Breast epithelium (tissue), 3 donors: ENCODE data around the gene PLA2G10.

ENCODE experiments used
- CTCF ChIP-seq, 3 donors: fragments of 450-650 bp; IDR thresholded peaks; one replicate each; pipeline ENCODE4 v1.5.1; 2016 to 2017; ENCODE audit warnings: antibody characterized with exemption in 3 of 3, mild to moderate bottlenecking in 3 of 3, moderate library complexity in 3 of 3
- POLR2A ChIP-seq: fragments of 450-650 bp; IDR thresholded peaks from one replicate; pipeline ENCODE4 v1.6.1; 2016; ENCODE audit warnings: antibody characterized with exemption, mild to moderate bottlenecking, moderate library complexity

GRCh38 chr16:14650629-14651028 is 43.5 kb downstream of the PLA2G10 start:
- TF ChIP-seq POLR2A: no peak
- no peak for TF ChIP-seq CTCF (IDR thresholded peaks at IDR 0.05)
